ENCODE results near the gene TENM3.

The TENM3 gene

DNA sequence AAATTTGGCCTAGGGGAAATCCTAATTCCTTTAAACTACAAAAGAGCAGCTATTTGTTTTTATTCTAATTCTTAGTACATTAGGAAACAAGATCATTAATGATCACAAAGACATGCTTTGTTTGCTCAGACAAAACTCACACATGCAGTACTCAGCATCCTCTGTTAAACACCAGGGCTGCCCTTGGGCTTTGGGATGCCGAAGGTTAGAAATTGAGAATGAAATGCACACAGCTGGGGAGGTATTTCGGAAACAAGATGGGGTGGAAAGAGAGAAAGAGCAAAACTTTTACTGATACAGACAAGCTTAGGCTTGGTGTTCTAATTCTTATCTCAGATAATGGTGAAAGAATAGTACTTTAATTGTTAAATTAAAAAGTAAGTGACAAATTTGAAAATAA, 451.3 kb downstream of the TENM3 start:
- Histone ChIP-seq H3K9me3 (ENCODE audit: control insufficient read depth, insufficient read depth, low read length) (no peaks in the 10 kb centered on the region), H3K4me3 (ENCODE audit: low read depth, low read length) (no peak overlapping the region), H3K9ac (ENCODE audit: low read depth, low read length) (no peak overlapping the region), H3K36me3 (ENCODE audit: control insufficient read depth, insufficient read depth, low read length) (no peaks in the 10 kb centered on the region), H3K27me3 (ENCODE audit: control insufficient read depth, insufficient read depth, low read length) (no peaks in the 10 kb centered on the region), H3K4me1 (ENCODE audit: control insufficient read depth, insufficient read depth, low read length) (peaks cover 9% of the 10 kb centered on the region)

DNA sequence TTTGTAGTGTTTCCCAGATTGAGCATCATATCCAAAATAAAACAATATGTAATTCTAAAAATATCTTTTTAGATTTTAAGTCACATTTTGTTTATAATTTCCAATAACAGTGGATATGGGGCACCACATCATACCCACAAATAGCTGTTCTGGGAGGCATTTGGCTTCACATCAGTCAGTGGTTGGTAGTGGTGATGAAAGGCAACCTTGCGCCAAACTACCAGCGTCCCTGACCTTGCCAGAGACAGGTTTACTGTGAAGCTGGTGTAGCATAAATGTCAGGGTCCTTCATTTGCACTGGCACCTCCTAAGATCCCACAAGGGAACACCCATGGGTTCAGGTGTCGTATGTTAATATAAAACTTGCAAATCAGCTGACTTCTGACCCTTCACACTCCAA, 451.8 kb downstream of the TENM3 start:
- Histone ChIP-seq H3K9me3 (ENCODE audit: control insufficient read depth, insufficient read depth, low read length) (no peaks in the 10 kb centered on the region), H3K4me1 (ENCODE audit: control insufficient read depth, insufficient read depth, low read length) (peaks cover 14% of the 10 kb centered on the region), H3K9ac (ENCODE audit: low read depth, low read length) (no peak overlapping the region), H3K4me3 (ENCODE audit: low read depth, low read length) (no peak overlapping the region), H3K36me3 (ENCODE audit: control insufficient read depth, insufficient read depth, low read length) (no peaks in the 10 kb centered on the region), H3K27me3 (ENCODE audit: control insufficient read depth, insufficient read depth, low read length) (no peaks in the 10 kb centered on the region)

DNA sequence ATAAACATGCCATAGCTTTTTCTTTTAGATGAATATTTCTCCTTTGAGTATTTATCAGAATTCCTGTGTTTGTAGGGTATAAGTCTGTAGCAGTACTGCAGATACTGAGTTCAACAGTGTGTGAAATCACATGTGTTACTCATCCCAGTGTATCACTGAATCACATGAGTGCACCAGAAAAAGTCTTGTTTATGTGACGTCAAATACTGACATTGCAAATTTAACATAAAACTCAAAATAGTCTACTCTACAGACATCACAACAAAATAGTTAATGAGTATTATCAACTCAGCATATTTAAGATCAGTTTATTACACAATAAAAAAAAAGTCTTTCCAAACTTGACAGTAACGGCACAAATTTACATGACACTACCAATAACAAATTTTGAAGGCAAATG, 452.6 kb downstream of the TENM3 start:
- no peaks in the 10 kb centered on the region for H3K27me3 ChIP-seq (ENCODE audit: control insufficient read depth, insufficient read depth, low read length)
- H3K4me1 ChIP-seq (ENCODE audit: control insufficient read depth, insufficient read depth, low read length): peaks cover 20% of the 10 kb centered on the region
- H3K9me3 ChIP-seq (ENCODE audit: control insufficient read depth, insufficient read depth, low read length): no peaks in the 10 kb centered on the region
- no peak overlapping the region for H3K4me3 ChIP-seq (ENCODE audit: low read depth, low read length)
- no peak overlapping the region for H3K9ac ChIP-seq (ENCODE audit: low read depth, low read length)
- H3K36me3 ChIP-seq (ENCODE audit: control insufficient read depth, insufficient read depth, low read length): no peaks in the 10 kb centered on the region

DNA sequence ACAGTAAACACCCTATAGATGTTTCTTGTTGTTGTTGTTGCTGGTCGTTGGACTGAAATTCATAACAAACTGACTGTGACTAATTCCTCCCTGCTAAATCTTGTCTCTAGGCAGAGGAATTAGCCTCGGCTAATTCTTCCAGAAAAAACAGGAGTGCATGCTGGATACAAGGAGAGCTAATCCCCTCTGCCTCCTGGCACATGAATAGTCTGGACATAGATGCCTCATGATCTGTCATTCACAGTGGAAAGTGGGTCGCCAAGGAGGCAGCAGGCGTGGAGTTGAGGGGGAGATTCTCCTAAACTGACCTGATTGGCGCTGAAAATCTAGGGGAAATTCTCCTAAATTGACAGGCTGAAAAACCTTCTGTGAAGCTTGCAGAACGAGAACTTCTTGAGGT, 453.9 kb downstream of the TENM3 start:
- H3K4me1 ChIP-seq (ENCODE audit: control insufficient read depth, insufficient read depth, low read length): peaks cover 20% of the 10 kb centered on the region

DNA sequence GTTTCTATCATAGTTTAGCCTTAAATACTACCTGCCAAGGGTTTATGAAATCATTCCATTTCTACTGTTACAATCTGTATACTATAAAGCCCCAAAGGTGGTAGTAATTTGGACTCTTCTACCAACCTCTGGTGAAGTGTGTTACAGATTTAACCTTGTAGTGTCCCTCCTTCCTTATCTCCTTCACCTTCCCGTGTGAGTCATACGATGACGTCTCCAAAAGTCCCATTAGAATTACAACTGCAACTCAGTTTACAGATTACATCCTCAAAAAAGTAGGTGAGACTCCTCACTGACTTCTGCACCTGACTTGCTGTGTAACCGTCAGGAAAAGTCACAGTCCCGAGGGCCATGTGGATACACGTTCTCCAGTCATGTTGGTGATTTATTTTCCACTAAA, 455.0 kb downstream of the TENM3 start:
- Histone ChIP-seq H3K4me3 (ENCODE audit: low read depth, low read length) (no peak overlapping the region), H3K9me3 (ENCODE audit: control insufficient read depth, insufficient read depth, low read length) (no peaks in the 10 kb centered on the region), H3K9ac (ENCODE audit: low read depth, low read length) (no peak overlapping the region), H3K27me3 (ENCODE audit: control insufficient read depth, insufficient read depth, low read length) (no peaks in the 10 kb centered on the region), H3K4me1 (ENCODE audit: control insufficient read depth, insufficient read depth, low read length) (peaks cover 20% of the 10 kb centered on the region), H3K36me3 (ENCODE audit: control insufficient read depth, insufficient read depth, low read length) (no peaks in the 10 kb centered on the region)

More for the DNA sequence above, 453.9 kb downstream of the TENM3 start:
- H3K4me3 ChIP-seq (ENCODE audit: low read depth, low read length): no peak overlapping the region
- no peaks in the 10 kb centered on the region for H3K9me3 ChIP-seq (ENCODE audit: control insufficient read depth, insufficient read depth, low read length)
- H3K9ac ChIP-seq (ENCODE audit: low read depth, low read length): no peak overlapping the region
- H3K27me3 ChIP-seq (ENCODE audit: control insufficient read depth, insufficient read depth, low read length): no peaks in the 10 kb centered on the region
- no peaks in the 10 kb centered on the region for H3K36me3 ChIP-seq (ENCODE audit: control insufficient read depth, insufficient read depth, low read length)

DNA sequence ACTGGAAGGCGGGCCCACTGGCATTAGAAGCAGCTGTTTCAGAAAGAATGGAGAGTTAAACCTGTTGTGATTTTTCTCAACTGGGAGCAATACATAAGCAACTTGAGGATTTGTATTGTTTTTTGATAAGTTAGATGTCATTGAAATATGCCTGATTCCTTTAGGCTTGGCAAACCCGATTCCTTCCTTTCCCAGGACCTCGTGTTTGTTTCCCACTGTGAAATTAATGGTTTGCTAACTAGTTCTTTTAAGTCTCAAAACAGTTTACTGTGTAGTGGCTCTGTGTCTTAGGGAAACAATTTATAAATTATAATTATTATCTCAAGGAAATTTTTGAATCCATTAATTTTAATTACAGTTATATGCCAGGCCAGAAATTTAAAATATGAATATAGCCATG, 456.0 kb downstream of the TENM3 start:
- H3K4me3 ChIP-seq (ENCODE audit: low read depth, low read length): no peak overlapping the region

DNA sequence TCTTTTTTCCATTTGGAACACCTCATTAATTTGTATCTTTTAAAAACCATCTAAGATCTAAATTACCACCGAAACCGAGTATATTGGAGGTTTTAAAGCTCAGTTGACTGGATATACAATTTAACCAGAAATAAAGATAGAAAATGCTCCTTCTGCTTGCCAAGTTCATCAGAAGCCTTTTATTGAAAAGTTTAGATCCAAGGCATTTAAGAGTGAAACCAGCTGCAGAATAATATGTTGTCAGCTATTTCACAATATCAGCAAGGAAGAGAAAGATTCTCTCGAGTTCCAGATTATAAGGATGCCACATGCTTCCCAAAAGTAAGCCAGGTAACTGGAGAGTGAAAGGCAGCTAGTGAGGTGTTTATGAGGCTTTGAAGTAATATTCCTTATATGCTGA, 456.6 kb downstream of the TENM3 start:
- no peaks in the 10 kb centered on the region for H3K36me3 ChIP-seq (ENCODE audit: control insufficient read depth, insufficient read depth, low read length)
- H3K9ac ChIP-seq (ENCODE audit: low read depth, low read length): no peak overlapping the region
- no peaks in the 10 kb centered on the region for H3K27me3 ChIP-seq (ENCODE audit: control insufficient read depth, insufficient read depth, low read length)
- H3K4me3 ChIP-seq (ENCODE audit: low read depth, low read length): no peak overlapping the region
- H3K9me3 ChIP-seq (ENCODE audit: control insufficient read depth, insufficient read depth, low read length): no peaks in the 10 kb centered on the region
- peaks cover 20% of the 10 kb centered on the region for H3K4me1 ChIP-seq (ENCODE audit: control insufficient read depth, insufficient read depth, low read length)

More for the DNA sequence above, 456.0 kb downstream of the TENM3 start:
- no peaks in the 10 kb centered on the region for H3K9me3 ChIP-seq (ENCODE audit: control insufficient read depth, insufficient read depth, low read length)
- H3K4me1 ChIP-seq (ENCODE audit: control insufficient read depth, insufficient read depth, low read length): peaks cover 20% of the 10 kb centered on the region
- no peaks in the 10 kb centered on the region for H3K36me3 ChIP-seq (ENCODE audit: control insufficient read depth, insufficient read depth, low read length)
- H3K9ac ChIP-seq (ENCODE audit: low read depth, low read length): no peak overlapping the region
- H3K27me3 ChIP-seq (ENCODE audit: control insufficient read depth, insufficient read depth, low read length): no peaks in the 10 kb centered on the region

DNA sequence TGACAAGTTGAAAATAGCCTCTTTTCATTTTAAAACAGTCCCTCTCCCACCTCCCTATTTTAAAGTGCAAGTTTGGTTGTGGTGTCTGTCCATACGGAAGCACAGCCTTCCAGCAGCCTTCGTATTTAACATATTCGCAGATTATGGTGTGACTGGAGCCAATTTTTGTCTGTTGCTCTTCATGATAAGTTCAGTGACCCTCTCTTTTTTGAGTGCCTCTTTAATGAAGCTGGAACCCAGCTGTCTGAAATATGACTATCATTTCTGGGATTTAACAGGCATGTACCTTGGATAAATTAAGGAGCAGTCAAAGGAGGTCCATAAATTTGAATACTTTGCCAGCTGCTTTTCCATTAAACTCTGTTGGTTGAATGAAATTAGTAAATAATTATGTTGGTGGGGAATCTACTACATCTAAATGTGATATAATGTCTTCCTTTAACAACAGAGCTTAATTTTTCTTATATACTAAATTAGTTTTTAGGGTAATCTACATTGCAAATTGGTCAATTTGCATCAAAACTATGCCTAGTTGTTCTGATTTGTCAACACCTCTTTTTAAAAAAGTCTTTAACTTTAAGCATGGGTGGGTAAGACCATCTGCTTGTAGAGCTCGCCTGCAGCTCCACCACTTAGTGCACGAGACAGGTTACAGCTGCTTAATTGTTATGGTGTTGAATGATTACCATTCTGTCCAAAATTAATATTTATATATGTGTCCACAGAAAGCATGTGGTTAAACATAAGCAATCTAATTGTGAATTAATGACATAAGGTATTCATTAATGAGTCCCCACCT, 457.4 kb downstream of the TENM3 start:
- no peaks in the 10 kb centered on the region for H3K27me3 ChIP-seq (ENCODE audit: control insufficient read depth, insufficient read depth, low read length)

DNA sequence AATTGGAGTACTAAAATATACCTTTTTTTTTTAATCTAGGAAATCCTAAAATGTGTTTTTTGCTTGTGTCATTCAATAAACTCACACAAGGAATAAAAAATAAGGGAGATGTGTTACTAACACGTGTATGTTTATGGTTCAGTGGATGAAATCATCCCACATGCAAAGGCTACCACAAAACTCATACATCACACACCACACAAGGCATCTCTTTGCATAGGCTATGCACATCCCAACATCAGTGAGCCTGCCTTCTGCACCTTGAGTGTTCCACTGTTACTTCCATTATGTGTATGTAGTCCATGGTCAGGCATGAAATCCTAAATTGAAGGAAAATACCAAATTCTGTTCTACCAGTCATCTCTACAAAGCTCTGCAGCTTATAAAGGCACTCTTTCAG, 460.9 kb downstream of the TENM3 start:
- H3K4me1 ChIP-seq (ENCODE audit: control insufficient read depth, insufficient read depth, low read length): peaks cover 14% of the 10 kb centered on the region
- H3K9ac ChIP-seq (ENCODE audit: low read depth, low read length): no peak overlapping the region
- no peaks in the 10 kb centered on the region for H3K27me3 ChIP-seq (ENCODE audit: control insufficient read depth, insufficient read depth, low read length)
- no peaks in the 10 kb centered on the region for H3K9me3 ChIP-seq (ENCODE audit: control insufficient read depth, insufficient read depth, low read length)
- H3K36me3 ChIP-seq (ENCODE audit: control insufficient read depth, insufficient read depth, low read length): no peaks in the 10 kb centered on the region
- H3K4me3 ChIP-seq (ENCODE audit: low read depth, low read length): no peak overlapping the region

More for the DNA sequence above, 457.4 kb downstream of the TENM3 start:
- Histone ChIP-seq H3K4me1 (ENCODE audit: control insufficient read depth, insufficient read depth, low read length) (peaks cover 20% of the 10 kb centered on the region), H3K9ac (ENCODE audit: low read depth, low read length) (no peak overlapping the region), H3K9me3 (ENCODE audit: control insufficient read depth, insufficient read depth, low read length) (no peaks in the 10 kb centered on the region), H3K36me3 (ENCODE audit: control insufficient read depth, insufficient read depth, low read length) (no peaks in the 10 kb centered on the region), H3K4me3 (ENCODE audit: low read depth, low read length) (no peak overlapping the region)

DNA sequence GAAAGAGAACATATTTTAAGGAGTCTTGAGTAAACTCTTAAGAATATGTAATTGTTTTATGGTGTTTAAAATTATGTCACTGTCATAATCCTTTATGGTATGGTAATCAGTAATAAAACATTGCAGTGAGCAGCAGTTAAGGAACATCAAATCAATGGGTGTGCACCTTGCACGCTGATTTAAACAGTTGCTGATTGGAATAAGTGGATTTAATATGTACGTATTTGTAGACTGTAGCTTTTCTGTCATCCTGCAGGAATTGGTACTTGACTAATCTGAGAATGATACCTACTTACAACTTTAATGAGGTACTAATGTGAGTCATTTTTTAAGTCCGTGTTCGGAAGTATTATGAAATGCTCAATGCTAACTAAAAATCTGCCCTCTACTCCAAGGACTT, 461.7 kb downstream of the TENM3 start:
- Histone ChIP-seq H3K36me3 (ENCODE audit: control insufficient read depth, insufficient read depth, low read length) (no peaks in the 10 kb centered on the region), H3K4me3 (ENCODE audit: low read depth, low read length) (no peak overlapping the region), H3K27me3 (ENCODE audit: control insufficient read depth, insufficient read depth, low read length) (no peaks in the 10 kb centered on the region), H3K9me3 (ENCODE audit: control insufficient read depth, insufficient read depth, low read length) (no peaks in the 10 kb centered on the region), H3K4me1 (ENCODE audit: control insufficient read depth, insufficient read depth, low read length) (peaks cover 7% of the 10 kb centered on the region), H3K9ac (ENCODE audit: low read depth, low read length) (no peak overlapping the region)

DNA sequence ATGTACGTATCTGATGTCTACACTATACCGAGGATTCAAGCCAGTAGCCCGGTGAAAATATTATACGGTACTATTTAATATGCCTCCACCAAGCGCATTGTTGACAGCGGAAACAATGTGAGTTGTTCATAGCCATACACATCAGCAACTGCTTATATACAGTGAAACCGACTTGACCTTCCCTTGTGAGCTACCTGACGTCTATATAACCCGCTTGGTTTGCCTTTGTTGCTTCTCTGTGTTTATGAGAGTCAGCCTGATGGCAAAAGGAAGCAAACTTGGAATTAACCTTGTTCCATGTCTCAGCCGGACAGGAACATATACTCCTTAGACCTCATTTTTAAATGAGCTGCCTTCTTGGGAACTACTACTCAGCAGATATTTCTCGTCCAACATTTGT, 462.2 kb downstream of the TENM3 start:
- Histone ChIP-seq H3K9ac (ENCODE audit: low read depth, low read length) (no peak overlapping the region), H3K4me1 (ENCODE audit: control insufficient read depth, insufficient read depth, low read length) (peaks cover 3% of the 10 kb centered on the region), H3K9me3 (ENCODE audit: control insufficient read depth, insufficient read depth, low read length) (no peaks in the 10 kb centered on the region), H3K36me3 (ENCODE audit: control insufficient read depth, insufficient read depth, low read length) (no peaks in the 10 kb centered on the region), H3K4me3 (ENCODE audit: low read depth, low read length) (no peak overlapping the region), H3K27me3 (ENCODE audit: control insufficient read depth, insufficient read depth, low read length) (no peaks in the 10 kb centered on the region)

DNA sequence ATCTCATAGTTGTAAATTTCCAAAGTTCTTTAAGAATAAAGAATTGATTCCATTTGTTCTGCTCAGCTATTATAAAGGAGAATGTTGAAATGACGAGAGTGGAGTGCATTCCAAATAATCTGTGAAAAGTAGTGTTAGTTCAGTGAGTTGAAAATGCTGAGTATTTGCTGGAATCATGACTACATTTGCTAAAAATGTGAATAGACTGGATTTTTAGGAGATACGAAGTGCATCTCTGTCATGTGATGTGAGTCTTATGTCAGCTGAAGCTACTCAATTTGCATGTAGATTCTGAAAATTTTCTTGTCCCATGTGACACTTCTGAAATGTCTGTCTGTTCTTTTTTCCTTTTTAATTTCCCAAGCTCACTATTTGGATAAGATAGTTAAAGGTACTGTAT, 468.0 kb downstream of the TENM3 start:
- Histone ChIP-seq H3K4me1 (ENCODE audit: control insufficient read depth, insufficient read depth, low read length) (peaks cover 6% of the 10 kb centered on the region), H3K9ac (ENCODE audit: low read depth, low read length) (no peak overlapping the region), H3K36me3 (ENCODE audit: control insufficient read depth, insufficient read depth, low read length) (no peaks in the 10 kb centered on the region), H3K4me3 (ENCODE audit: low read depth, low read length) (no peak overlapping the region), H3K9me3 (ENCODE audit: control insufficient read depth, insufficient read depth, low read length) (no peaks in the 10 kb centered on the region), H3K27me3 (ENCODE audit: control insufficient read depth, insufficient read depth, low read length) (no peaks in the 10 kb centered on the region)
